Lower leg skin (tissue), 4 donors: ENCODE results near the gene SLC25A30. TPM values are rescaled to one million over a fixed set of nuclear protein-coding genes. Genes with fewer than 3 reads are reported as not detected.

Experiments used
- DNase-seq, 2 donors: peaks; one replicate each; pipeline ENCODE4 v3.0.0-alpha.2; 2019; ENCODE audit warnings: low spot score in 2 of 2
- H3K4me3 ChIP-seq: fragments of 200-600 bp; sonication (generic); 2 replicates; pipeline ENCODE4 v1.5.1; 2017; ENCODE audit warnings: mild to moderate bottlenecking, low read depth; ENCODE audit not compliant: poor library complexity, severe bottlenecking
- CTCF ChIP-seq, 3 donors: fragments of 450-650 bp; IDR thresholded peaks; one replicate each; pipeline ENCODE4 v1.5.1; 2016; ENCODE audit warnings: antibody characterized with exemption in 3 of 3, mild to moderate bottlenecking in 3 of 3, moderate library complexity in 2 of 3
- POLR2A ChIP-seq, 2 donors: fragments of 450-650 bp; IDR thresholded peaks; one replicate each; pipeline ENCODE4 v1.6.1; 2016 to 2017; ENCODE audit warnings: antibody characterized with exemption in 2 of 2, mild to moderate bottlenecking in 1 of 2, moderate library complexity in 1 of 2
- WGBS, 2 donors: methylation state at CpG; one replicate each; pipeline ENCODE4 v1.1.5; 2018; 5-methylcytosine and 5-hydroxymethylcytosine counted together
- intact Hi-C: fragments of 100-400 bp; cut with DNase I; formaldehyde crosslinking; loops from one replicate; pipeline ENCODE4 v1.15.0; 2023; ENCODE audit warnings: low total_unique reads
- total RNA-seq, 4 donors: library from RNA; depleted of rRNA; stranded (reverse); fragments of >200 nt; gene quantifications; one replicate each; pipeline ENCODE4 v1.1.0, GENCODE V29; 2016

The SLC25A30 gene
- total RNA-seq, 4 donors from 2014 or later: 8.0 to 23.3 (median 20.4) TPM

- DNase-seq: no peak
- H3K4me3 ChIP-seq: no peak overlapping the region
- intact Hi-C loops: no loop called here
- 59 to 75% methylated on average over 14 of the region's 14 CpGs for WGBS, 2 donors
- TF ChIP-seq CTCF (IDR thresholded peaks at IDR 0.05): no peak
- TF ChIP-seq POLR2A (IDR thresholded peaks at IDR 0.05): no peak
Measured at GRCh38 chr13:45361596-45362206, 56.5 kb downstream of the SLC25A30 start.

- 83 to 85% methylated on average over 7 of the region's 7 CpGs for WGBS, 2 donors
- TF ChIP-seq CTCF (IDR thresholded peaks at IDR 0.05) (no peak), POLR2A (IDR thresholded peaks at IDR 0.05) (no peak)
- H3K4me3 ChIP-seq: no peak overlapping the region
- DNase-seq: no peak
- intact Hi-C loops: no loop called here
Measured at GRCh38 chr13:45356966-45357672, 61.1 kb downstream of the SLC25A30 start.

GRCh38 chr13:45353895-45354294 lies 64.3 kb downstream of the SLC25A30 start:
- 94 to 100% methylated on average over 1 of the region's 1 CpG for WGBS, 2 donors
- intact Hi-C loops: no loop called here
- H3K4me3 ChIP-seq: no peak overlapping the region
- DNase-seq: no peak
- TF ChIP-seq POLR2A (IDR thresholded peaks at IDR 0.05): no peak
- no peak for TF ChIP-seq CTCF (IDR thresholded peaks at IDR 0.05)

DNA sequence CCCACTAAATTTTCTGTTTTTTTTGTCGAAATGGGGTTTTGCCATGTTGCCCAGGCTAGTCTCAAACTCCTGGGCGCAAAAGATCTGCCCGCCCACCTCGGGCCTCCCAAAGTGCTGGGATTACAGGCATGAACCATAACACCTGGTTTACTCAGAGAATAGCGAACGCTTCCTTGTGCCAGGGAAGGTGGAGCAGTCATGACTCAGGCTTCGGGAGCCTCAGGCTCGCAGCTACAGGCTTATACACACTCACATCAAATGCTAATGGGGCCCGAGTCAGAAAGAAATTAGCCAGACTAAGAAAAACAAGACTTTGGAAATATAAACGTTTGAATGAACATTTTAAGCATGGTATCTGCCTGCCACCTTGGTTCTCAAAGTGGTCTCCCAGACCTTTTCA lies 66.1 kb downstream of the SLC25A30 start:
- intact Hi-C loops: no loop called here
- TF ChIP-seq CTCF (IDR thresholded peaks at IDR 0.05) (no peak), POLR2A (IDR thresholded peaks at IDR 0.05) (no peak)
- WGBS, 2 donors: 53 to 65% methylated on average over 10 of the region's 10 CpGs
- no peak overlapping the region for H3K4me3 ChIP-seq
- no peak for DNase-seq

GRCh38 chr13:45350152-45350551 lies 68.0 kb downstream of the SLC25A30 start:
- WGBS, 2 donors: 93 to 98% methylated on average over 8 of the region's 8 CpGs
- intact Hi-C loops: no loop called here
- no peak overlapping the region for H3K4me3 ChIP-seq
- TF ChIP-seq CTCF (IDR thresholded peaks at IDR 0.05): no peak
- no peak for TF ChIP-seq POLR2A (IDR thresholded peaks at IDR 0.05)
- no peak for DNase-seq
